Tibial nerve (tissue), 4 donors: ENCODE data around the gene BEAN1.

ENCODE experiments used
- CTCF ChIP-seq, 5 experiments: fragments of 200-600 bp in 3 of 5; fragments of 450-650 bp in 2 of 5; sonication (generic) in 3 of 5; IDR thresholded peaks; one replicate each; pipeline ENCODE4 v1.5.1; 2016 to 2019; ENCODE audit warnings: antibody characterized with exemption in 5 of 5, mild to moderate bottlenecking in 3 of 5, moderate library complexity in 2 of 5
- EP300 ChIP-seq, 2 donors: sonication (generic); formaldehyde crosslinking; IDR thresholded peaks; one replicate each; pipeline ENCODE4 v1.6.1; 2017; ENCODE audit warnings: antibody characterized with exemption in 2 of 2, mild to moderate bottlenecking in 1 of 2
- POLR2A ChIP-seq, 2 donors: fragments of 450-650 bp; IDR thresholded peaks; one replicate each; pipeline ENCODE4 v1.6.1; 2017; ENCODE audit warnings: antibody characterized with exemption in 2 of 2, mild to moderate bottlenecking in 2 of 2, moderate library complexity in 2 of 2

- TF ChIP-seq CTCF (IDR thresholded peaks at IDR 0.05) (no peak), EP300 (IDR thresholded peaks at IDR 0.05) (no peak), POLR2A (IDR thresholded peaks at IDR 0.05) (no peak)
These were observed 82.5 kb downstream of the BEAN1 start for GRCh38 chr16:66509576-66509975.
